ENCODE measurements around the gene SLC12A4.

DNA sequence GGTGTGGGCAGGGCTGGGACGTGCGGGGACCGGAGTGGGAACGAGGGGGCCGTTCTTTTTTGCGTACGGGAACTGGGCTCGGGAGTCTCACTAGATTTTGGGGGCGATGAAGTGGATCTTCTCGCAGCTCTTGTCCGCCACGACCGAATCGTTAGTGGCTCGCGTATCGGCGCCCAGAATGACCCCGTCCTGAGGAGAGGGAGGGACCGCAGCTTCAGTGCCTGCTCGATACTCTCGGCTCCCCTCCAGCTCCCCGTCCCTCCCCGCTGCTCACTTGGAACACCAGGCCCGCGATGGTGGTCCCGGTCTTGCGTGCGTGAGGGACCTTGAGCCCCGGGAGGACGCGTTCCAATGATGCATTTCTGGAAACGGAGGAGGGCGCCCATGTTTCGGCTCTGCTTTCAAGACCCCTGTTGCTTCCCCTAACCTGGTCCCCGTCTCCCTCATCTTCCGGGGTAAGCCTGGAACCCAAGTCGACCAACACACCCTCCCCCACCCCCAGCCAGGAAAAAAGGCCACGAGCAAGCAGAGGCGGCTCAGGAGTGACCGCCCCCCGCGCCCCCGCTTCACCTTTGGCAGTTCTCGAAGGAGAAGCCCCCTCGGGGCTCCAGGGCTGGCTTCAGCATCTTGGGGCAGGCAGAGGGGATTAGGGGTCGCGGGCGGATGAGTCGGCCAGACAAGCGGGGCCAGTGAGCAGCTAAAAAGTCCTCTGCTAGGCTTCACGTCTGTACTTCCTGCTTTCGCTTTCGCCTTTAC, 32.1 kb downstream of the SLC12A4 start, which contains the start of gene PSMB10:
- TF ChIP-seq POLR2AphosphoS5 (IDR thresholded peaks at IDR 0.05; ENCODE audit: low read depth, low read length) (peak; percentile 69), POLR2A (IDR thresholded peaks at IDR 0.05; ENCODE audit: low read depth, low read length) (peak; percentile 70), TAF1 (IDR thresholded peaks at IDR 0.05; ENCODE audit: low read depth, low read length) (peak; percentile 37; the same call in 1 of the 2 replicates), SPI1 (IDR thresholded peaks at IDR 0.05; ENCODE audit: low read depth, low read length) (no peak; the same call in 1 of the 2 replicates)
